NCI-H226 (cell line): ENCODE results near the gene GFOD1.
"Not testable (repeated sequence)": the region's sequence is repeated elsewhere in the genome, so short reads cannot be mapped to it uniquely, and the experiment has no call there.

Experiments used
- DNase-seq: peaks from one replicate; pipeline ENCODE4 v3.0.0-alpha.2; 2015

Gene GFOD1

DNA sequence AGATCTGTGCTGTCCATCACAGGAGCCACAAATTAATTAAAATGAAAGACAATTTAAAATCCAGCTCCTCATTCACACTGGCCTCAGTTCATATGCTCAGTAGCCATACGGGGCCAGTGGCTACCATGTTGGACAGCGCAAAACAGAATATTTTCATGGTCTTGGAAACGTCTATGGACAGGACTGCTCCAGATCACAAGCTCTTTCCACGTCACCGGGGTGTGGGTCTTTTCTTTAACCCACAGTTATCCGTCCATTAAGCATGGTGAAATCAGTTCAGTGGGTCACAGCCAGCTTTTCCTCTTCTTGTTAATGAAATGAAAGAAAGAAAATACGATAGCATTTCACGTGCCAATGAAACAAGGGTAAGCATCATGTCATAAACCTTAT, 24.1 kb downstream of the GFOD1 start:
- DNase-seq = no peak

DNA sequence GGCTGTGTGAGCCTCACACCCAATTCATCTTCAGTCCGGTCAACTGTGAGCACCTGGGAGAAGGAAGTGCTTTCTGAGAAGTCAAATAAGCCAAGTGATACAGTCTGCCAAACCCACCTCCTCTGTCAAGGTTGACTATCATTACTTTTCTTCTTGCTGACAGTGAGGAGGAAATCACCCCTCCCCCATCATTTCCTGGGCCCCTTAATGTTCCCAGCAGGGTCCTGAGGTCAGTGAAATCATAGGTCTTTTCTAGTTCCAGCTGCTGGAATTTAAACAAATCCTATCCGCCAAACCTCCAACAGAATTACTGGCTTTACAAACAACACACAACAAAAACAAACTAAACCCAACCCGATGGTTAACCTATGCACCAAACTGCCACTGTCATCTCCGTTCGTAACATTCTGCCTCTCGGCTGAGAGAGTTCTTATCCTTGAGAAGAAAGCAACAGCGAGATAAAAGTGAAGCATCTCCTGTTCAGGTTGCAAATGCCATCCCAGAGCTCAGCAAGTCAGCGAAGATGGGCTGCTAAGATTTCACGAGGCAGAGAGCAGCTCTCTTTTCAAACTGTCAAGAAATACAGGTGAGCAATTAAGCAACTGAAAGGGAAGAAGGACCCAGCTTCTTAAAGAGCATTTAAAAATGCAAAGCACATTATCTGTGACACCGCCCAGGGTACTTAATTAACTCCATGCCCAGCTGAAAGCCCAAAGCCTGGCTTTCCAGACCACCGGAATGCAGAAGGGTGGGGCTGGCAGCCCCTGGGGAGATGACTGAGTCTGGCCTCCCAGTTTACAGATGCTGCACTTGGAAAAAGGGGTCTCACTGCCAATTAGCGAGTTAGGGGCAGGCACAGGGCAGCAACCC, 24.7 kb downstream of the GFOD1 start:
- DNase-seq = no peak

DNA sequence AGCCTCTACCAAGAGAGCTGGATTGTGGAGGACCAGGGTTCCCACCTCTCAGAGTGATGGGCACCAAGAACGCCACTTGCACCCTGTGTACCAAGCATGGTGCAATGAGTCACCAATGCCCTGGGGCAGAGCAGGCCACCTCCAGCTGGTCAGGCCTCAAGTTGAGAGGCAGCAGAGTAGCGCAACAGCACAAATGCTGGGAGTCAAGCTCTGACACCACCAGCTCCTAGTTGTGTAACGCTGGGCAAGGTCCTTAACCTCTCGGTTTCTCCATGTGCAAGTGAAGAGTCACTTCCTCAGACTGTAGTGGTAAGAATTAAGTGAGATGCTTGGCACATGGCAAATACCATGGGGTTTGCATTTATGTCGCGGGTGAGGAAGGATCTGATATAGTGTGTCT, 25.6 kb downstream of the GFOD1 start:
- DNase-seq = no peak

DNA sequence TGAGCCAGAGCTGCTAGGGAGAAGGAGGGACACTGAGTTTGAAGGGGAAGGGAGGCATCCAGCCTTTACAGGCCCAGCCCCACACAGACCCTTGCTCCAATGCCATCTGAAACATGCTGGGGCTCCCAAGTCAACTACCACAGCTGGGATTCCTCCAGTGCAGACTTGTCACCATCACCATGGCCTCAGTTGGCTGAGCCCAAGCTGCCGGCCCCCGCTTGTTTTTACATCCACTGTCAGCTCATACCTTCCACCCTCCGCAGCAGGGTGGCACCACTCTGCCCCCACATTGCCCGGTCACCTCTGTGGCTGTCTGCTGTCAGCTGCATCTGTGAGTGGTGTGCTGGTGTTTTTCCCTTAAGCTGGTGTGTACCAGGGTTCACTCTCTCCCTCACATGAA, 26.1 kb downstream of the GFOD1 start:
- DNase-seq = no peak

DNA sequence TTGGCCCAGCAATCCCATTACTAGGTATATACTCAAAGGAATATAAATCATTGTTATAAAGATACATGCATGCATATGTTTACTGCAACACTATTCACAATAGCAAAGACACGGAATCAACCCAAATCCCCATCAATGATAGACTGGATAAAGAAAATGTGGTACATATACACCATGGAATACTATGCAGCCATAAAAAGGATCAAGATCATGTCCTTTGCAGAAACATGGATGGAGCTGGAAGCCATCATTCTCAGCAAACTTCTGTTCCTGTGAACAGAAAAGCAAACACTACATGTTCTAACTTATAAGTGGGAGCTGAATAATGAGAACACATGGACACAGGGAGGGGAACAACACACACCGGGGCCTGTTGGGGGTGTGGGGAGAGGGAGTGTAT, 27.1 kb downstream of the GFOD1 start:
- DNase-seq = not testable (repeated sequence)

DNA sequence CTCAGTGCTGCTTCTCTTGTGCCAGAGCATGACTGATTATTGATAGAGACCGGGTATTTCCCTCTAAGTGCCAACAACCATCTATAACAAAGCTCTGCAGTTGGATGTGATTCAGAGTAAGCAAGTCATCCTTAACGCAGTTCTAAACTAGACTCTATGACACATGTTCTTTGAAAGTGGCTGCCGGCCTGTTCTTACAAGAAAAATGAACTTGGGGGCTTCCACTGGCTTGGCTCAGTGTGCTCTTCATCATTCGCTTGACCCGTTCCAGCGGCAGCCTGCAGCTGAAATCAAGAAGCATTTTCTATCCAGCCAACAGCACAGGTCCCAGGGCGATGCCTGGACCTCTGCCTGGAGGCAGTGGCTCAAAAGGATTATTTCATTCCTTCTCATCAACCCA, 29.8 kb downstream of the GFOD1 start:
- DNase-seq = no peak

DNA sequence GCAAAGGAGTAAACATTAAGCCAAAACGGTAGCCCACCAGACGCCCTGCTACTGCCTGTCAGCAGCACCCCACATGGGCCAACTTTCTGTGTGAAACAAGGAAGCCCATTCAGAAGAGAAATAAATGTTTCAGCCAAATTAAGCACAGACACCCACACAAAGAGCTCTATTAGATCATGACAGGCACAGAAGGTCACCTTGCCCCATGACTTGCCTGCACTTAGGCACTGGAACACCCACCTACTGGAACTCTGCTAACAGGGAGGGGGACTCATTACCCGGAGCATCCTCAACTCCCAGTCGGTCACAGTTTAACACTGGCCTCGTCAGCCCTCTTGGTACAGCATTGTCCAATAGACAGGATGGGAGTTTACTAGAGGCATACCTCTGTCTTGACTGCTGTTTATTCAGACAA, 31.8 kb downstream of the GFOD1 start:
- no peak for DNase-seq

DNA sequence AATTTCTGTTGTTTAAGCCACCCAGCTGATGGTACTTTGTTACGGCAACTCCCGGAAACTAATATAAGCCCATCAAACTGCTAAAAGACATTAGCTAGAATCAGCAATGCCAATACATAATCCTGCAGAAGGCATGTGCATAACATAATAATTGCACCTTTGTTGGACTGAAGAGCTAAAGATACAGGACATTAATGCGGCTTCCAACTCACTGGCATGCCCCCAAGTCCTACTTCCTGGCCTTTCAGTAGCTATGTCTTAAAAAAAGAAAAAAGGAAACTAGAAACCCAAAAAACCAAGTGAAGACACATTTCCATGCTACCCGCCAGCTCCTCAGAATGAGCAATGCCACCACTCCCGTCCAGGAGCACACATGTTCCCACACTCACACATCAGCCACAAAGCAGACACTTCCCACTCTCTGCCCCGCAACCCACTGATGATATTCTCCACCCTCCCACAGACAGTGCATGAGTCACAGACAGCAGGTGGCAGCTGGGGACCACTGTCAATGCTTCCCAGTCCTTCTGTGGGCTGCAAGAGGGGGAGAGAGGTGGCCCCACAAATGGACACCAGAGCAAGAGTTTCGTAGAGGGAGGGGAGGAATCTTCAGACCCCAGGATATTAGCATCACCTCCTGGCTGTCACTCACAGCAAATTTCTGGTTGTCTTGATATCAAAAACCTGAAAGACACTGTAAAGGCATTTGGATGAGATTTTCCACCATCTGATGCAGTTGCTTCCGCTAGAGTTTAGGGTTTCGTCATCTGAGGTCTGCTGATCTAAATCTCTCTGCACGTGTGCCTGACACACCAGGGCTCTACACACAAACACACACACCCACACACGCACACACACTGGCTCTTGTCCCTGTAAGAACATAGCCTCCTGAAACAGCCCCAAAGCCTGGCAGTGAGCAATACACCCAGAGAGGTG, 32.8 kb downstream of the GFOD1 start:
- DNase-seq = no peak

DNA sequence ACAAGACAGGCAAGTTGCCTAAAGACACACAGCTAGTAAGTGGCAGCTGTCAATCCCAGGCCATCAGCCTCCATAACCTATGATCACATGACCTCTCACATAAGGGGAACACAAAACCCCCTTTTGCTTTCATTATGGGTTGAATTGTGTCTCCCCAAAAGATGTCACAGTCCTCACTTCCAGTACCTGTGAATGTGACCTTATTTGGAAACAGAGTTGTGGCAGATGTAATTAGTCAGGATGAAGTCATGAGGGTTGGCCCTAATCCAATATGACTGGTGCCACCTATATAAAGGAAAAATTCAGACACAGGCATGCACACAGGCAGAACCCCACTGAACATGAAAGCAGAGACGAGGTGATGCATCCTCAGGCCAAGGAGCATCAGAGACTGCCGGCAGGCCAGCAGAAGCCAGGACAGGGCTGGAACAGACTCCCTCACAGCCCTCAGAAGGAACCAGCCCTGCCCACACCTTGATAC, 33.6 kb downstream of the GFOD1 start:
- DNase-seq = no peak

DNA sequence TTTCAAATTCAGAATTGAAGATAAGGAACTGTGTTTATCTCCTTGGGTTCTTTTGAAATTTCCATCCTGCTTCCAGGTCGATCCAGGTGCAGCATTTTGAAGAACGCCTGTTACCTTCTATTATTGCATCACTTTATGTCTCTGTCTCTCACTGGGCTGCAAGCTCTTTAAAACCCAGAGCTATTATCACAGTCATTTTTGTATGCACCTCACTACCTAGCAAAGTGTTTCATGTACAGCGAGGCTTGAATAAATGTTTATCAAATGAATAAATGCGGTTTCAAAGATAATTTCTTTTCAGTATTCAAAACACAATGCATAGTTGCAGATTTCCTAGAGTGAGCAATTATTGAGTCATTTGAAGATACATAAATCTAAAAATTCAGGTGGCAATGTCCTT, 34.2 kb downstream of the GFOD1 start:
- no peak for DNase-seq

DNA sequence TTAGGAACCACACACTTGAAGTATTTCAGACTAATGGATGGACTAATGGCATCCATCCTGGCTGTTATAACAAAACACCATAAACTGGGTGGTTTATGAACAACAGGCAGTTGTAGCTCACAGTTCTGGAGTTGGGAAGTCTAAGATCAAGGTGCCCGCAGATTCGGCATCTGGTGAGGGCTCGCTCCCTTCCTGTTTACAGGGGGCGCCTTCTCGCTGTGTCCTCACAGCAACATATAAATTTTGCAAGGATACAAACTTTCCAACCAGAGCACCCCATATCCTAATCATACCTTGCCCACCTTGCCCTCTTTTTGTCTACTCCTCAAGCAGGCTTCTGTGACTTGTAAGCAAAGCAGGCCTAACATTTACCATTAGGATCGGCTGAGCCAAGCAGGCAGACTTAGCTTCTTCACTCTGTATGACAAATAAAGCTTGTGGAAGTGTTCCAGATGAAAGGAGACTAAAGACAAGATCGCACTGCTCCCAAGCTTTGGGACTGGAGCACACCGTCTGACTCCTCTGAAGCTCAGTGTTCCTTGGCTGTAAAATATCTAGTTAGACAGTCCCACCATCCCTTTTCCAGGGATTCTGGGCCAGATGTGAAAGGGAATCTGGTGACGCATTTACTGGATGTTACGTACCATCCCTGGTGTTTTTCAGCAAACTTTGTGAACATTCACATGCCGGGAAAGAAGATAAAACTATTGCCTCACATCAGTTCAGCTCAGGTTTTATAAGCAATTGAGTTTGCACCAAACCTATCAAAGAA, 34.9 kb downstream of the GFOD1 start:
- DNase-seq = no peak

DNA sequence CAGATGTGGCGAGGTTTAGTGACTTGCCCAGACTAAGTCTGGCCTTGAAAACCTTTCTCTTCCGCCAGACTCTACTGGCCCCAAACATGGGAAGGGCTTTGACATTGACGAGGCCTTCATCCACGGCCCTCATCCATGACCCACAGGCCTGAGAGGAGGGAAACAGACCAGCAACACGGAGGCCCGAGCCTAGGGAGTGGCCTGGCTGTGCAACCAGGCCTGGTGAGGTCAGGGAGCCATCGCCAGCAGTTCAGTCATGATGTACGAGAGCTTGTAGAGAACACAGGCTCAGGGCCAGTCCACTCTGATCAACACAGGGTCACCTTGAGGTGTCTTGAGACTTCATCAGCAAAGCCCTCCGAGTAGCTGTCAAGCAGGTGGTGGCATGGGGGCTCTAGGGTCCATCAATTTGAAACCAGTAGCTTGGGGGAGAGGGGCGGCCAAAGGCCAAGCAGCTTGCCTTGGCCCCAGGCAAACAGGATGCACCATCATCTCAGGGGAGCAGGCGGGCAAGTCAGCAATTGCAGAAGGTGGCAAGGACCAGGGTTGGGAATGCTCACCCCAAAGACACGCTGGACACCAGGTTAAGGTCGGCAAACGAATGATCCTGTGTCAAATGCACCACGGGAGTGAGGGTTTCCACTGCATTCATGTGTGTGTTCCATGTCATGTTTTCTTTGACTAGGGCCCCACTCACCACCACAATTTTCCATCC, 36.1 kb downstream of the GFOD1 start:
- no peak for DNase-seq

DNA sequence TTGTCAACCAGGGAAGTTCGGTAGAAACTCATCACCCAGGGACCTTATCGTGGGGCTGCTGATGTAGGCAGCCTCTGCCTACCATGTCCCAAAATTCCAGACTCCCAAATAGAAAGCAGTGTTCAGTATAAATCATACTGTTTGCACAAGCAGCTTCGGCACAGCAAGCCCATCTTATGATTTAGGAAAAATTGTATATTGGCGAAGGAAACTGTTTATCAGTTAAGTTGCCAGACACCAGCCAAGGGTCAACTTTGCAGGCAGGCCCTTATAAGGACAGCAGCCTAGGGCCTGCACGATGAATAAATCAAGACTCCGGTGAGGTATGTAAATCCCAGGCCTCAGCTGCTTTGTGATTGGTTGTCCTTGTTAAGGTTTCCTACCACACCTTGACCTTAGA, 36.8 kb downstream of the GFOD1 start:
- no peak for DNase-seq

DNA sequence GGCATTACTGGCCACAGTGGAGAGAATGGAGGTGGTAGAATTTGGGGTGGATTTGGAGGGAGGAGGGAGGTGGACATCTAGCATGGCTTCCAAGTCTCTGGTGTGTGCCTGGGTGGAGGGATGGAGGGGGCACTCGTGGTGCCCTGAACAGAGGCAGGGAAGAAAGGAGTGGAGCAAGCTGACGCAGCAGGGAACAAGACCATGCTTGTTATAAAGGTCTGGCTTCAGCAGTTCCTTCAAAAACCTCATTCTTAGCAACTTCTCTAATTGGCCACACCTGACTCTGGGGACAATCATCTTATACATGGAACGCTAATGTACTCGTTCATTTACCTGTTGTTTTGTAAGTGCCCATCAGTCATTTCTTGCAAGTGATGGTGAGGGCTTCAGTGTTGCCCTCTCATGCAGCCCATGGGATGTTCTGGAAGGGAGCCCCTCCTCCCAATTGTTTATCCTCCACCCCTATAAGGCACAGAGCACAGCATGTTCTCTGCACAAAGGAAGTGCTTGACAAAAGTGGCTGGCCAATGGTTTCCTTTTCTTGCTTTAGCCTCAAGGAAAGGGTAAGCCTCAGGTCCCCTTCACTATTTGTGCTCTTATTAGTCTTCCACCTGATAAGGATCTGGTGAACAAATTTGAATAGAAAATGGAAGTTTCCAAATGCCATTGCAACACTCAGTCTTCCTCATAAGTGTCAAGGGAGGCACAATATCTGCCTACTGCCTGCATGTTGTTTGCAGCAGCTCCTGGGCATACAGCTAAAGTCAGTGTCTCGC, 39.3 kb downstream of the GFOD1 start:
- no peak for DNase-seq

DNA sequence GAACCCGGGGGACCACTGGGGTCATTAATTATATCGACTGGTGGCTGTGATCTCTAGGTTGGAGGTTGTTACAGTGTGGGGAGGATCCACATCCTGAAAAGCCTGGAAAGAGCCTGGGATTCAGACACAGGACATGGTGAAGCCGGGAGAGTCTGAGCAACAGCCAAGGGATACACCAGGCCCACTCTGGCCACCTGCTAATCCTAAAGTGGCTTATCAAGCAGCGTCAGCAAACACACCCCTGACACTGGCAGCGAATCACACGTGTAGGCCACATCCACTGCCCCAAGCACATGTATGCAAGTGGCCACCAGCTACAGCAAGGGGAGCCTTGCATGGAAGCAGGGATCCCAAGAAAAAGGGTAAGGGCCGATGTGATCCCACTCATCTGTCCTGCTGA, 41.0 kb downstream of the GFOD1 start:
- DNase-seq = no peak

DNA sequence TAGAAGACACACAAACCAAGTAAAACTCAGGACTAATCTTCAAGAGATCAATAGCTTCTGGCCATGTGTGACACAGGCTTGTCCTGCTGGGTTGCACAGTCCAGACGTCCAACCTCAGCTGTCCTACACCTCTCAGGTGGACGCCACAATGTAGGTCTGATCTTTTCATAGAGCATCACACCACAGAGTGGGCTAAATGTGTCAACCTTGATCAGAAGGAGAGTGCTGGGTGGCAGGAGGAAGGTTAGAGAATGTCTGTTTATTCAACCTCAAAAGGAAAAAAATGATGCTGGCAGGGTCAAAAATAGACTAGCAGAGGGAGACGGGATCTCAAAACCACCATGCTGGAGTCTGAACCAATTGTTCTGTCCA, 41.7 kb downstream of the GFOD1 start:
- no peak for DNase-seq

DNA sequence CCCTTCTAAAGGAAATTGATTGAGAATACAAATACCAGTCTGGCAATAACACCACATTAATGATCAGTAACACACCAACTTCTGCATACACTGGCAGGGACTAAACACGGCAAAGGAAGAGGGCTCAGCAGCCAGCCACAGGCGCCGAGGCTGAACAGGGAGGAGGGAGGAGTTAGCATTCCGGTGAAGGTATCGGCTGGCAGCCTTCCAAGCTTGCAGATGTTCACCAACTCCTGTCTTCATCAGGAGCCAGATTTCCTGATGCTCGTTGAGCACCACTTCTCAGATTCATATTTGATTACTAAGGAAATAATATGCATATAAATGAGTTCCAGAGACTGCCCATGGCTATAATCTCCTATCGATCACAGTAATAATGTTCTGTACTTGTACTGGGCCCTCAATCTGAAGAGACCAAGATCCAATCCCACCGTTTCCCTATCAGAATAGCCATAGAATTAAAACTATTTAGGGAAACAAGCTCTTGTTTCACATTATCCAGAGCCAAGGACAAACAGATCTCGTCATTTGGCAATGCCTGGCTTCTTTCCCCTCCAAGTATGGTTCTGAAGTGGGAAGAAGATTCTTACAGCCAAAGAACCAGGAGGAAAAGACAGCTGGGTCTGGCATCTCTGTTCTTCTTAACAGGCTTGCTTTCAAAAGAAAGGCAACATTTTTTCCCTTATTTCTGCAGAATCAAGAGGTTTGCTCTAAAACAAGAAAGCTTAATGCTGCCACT, 42.2 kb downstream of the GFOD1 start:
- DNase-seq = peak; percentile 59

DNA sequence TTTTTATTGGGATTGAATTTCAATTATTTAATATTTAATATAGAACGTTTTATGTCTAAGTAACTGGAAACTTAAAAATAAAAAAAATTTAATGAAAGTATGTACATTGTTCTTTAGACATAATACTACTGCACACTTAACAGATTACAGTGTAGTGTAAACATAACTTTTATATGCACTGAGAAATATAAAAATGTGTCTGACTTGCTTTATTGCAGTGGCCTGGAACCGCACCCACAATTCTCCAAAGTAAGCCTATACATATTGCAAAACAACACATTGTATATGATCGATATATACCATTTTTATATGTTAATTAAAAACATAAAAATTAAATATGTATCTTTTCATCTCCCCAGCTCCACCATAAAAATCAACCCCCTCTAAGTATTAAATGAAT, 42.8 kb downstream of the GFOD1 start:
- no peak for DNase-seq

DNA sequence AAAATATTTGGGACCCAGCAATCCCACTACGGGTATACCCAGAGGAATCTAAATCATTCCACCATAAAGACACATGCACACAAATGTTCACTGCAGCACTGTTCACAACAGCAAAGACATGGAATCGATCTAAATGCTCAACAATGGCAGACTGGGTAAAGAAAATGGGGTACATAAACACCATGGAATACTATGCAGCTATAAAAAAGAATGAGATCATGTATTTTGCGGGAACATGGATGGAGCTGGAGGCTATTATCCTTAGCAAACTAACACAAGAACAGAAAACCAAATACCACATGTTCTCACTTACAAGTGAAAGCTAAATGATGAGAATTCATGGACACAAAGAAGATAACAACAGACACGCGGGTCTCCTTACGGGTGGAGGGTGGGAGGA, 43.4 kb downstream of the GFOD1 start:
- DNase-seq = not testable (repeated sequence)

DNA sequence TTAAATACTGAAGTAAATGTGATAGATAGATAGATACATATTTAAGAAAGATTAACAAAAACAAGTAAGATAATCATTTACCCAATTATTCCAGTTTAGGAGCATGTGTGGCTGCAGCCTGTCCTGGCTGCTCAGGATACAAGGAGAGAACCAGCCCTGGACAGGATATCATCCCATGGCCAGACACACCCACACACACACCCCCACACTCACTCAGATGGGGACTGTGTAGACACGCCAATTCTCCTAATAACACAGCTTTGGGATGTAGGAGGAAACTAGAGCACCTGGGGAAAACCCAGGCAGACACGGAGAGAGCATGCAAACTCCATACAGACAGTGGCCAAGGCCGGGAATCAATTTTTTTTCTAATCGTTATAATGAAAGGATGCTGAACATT, 45.6 kb downstream of the GFOD1 start:
- DNase-seq = no peak

DNA sequence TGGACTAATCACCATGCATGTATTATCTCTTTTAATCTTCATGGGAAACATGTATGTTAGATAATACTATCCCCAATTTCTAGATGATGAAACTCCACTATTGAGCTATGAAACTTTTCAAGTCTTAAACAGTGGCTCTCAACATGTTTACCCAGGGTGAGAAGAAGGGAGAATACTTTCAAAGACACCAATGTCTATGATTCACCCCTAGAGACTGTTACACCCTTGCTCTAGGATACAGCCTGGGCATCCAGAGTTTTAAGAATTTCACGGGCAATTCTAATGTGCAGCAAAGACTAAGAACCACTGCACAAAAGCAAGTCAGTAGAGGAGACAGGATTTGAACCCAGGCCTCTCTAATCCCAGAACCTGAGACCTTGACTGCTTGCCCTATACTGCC, 47.8 kb downstream of the GFOD1 start:
- DNase-seq = no peak
